OCI-LY1 (cell line): Measurements from ENCODE around the gene SNHG17.
"Not testable (repeated sequence)": the region's sequence is repeated elsewhere in the genome, so short reads cannot be mapped to it uniquely, and the experiment has no call there.

Experiments used
- H2AFZ ChIP-seq: fragments of 200-600 bp; sonication (generic), shearing (Covaris generic); 2 replicates; pipeline ENCODE4 v1.6.0; 2014; ENCODE audit warnings: antibody characterized with exemption, mild to moderate bottlenecking, low read length
- H3F3A ChIP-seq: fragments of 200-600 bp; sonication (generic), shearing (Covaris generic); 2 replicates; pipeline ENCODE4 v1.6.0; 2014; ENCODE audit warnings: mild to moderate bottlenecking, antibody characterized with exemption, low read length, moderate library complexity; ENCODE audit not compliant: insufficient read depth
- H3K27ac ChIP-seq: fragments of 200-600 bp; sonication (generic); 2 replicates; pipeline ENCODE4 v1.5.1; 2014; ENCODE audit warnings: low read length, mixed run types, mild to moderate bottlenecking, low read depth; ENCODE audit not compliant: poor library complexity, severe bottlenecking
- H3K27me3 ChIP-seq: fragments of 200-600 bp; sonication (generic); 2 replicates; pipeline ENCODE4 v1.6.0; 2014; ENCODE audit warnings: antibody characterized with exemption, mild to moderate bottlenecking, low read length, moderate library complexity; ENCODE audit not compliant: insufficient read depth
- H3K36me3 ChIP-seq: fragments of 200-600 bp; sonication (generic); 2 replicates; pipeline ENCODE4 v1.6.1; 2014; ENCODE audit warnings: mild to moderate bottlenecking, antibody characterized with exemption, low read length, moderate library complexity, mixed read lengths; ENCODE audit not compliant: insufficient read depth
- H3K4me1 ChIP-seq: fragments of 200-600 bp; sonication (generic); 2 replicates; pipeline ENCODE4 v1.5.1; 2014; ENCODE audit warnings: mild to moderate bottlenecking, low read length, moderate library complexity; ENCODE audit not compliant: insufficient read depth, severe bottlenecking
- H3K4me2 ChIP-seq: fragments of 200-600 bp; sonication (generic), shearing (Covaris generic); 2 replicates; pipeline ENCODE4 v1.6.1; 2014; ENCODE audit warnings: low read length
- H3K4me3 ChIP-seq: fragments of 200-600 bp; sonication (generic); 2 replicates; pipeline ENCODE4 v1.5.1; 2014; ENCODE audit warnings: low read length, low read depth, mild to moderate bottlenecking, mixed read lengths; ENCODE audit not compliant: poor library complexity, severe bottlenecking
- H3K79me2 ChIP-seq: fragments of 200-600 bp; shearing (Covaris generic); 2 replicates; pipeline ENCODE4 v1.6.1; 2016; ENCODE audit warnings: mixed run types, low read length, mixed read lengths; ENCODE audit not compliant: insufficient read depth
- H3K9ac ChIP-seq: fragments of 200-600 bp; sonication (generic), shearing (Covaris generic); 2 replicates; pipeline ENCODE4 v1.6.1; 2014; ENCODE audit warnings: mild to moderate bottlenecking, low read length, mixed read lengths
- H3K9me2 ChIP-seq: fragments of 200-600 bp; sonication (generic), shearing (Covaris generic); 2 replicates; pipeline ENCODE4 v1.6.1; 2014; ENCODE audit warnings: low read depth, mild to moderate bottlenecking, low read length, mixed read lengths
- H3K9me3 ChIP-seq: fragments of 200-600 bp; shearing (Covaris generic); 2 replicates; pipeline ENCODE4 v1.6.1; 2014; ENCODE audit warnings: low read length, mixed read lengths
- H4K20me1 ChIP-seq: fragments of 200-600 bp; sonication (generic), shearing (Covaris generic); 2 replicates; pipeline ENCODE4 v1.6.0; 2016; ENCODE audit warnings: mild to moderate bottlenecking, low read length; ENCODE audit not compliant: insufficient read depth
- EZH2 ChIP-seq: fragments of 200-600 bp; sonication (generic), shearing (Covaris generic); IDR thresholded peaks from 2 replicates; pipeline ENCODE4 v1.8.0; 2017; ENCODE audit warnings: borderline replicate concordance, mixed run types, mild to moderate bottlenecking, antibody characterized with exemption, low read length, moderate library complexity, mixed read lengths
- TF ChIP-seq, protein P1 (sequence below): fragments of 200-600 bp; sonication (generic), shearing (Covaris generic); IDR thresholded peaks from 2 replicates; pipeline ENCODE4 v1.5.1; 2017; ENCODE audit warnings: mild to moderate bottlenecking, antibody characterized with exemption, low read length, moderate library complexity, mixed read lengths

The SNHG17 gene

GRCh38 chr20:38418509-38419204 lies 16.5 kb downstream of the SNHG17 start:
- H3K79me2 ChIP-seq = no peaks in the 10 kb centered on the region
- H3K27ac ChIP-seq = no peak overlapping the region
- peaks cover 94% of the 10 kb centered on the region for H3K36me3 ChIP-seq

DNA sequence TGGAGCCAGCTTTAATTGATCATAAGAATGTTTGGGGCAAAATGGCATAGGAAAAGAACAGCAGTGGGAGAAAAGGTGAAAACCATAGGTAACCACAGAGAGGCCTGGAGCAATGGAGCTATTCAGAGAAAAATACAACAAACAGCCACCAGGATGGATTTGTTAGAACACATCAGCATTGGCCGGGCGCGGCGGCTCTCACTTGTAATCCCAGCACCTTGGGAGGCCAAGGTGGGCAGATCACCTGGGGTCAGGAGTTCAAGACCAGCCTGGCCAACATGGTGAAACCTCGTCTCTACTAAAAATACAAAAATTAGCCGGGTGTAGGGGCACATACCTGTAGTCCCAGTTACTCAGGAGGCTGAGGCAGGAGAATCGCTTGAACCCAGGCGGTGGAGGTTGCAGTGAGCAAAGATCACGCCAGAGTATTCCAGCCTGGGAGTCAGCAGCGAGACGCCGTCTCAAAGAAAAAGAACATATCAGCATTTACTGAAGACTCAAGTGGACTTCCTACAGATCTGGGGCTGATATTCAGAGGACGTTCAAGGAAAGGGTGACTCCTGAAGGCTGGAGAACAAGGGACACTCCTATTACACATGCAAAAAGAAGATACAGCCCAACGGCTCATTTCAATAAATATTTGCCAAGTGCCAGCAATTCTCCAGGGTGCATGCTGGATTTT lies 20.2 kb downstream of the SNHG17 start:
- Histone ChIP-seq H3K4me1 (no peaks in the 10 kb centered on the region), H3F3A (no peaks in the 10 kb centered on the region), H3K27me3 (no peaks in the 10 kb centered on the region), H3K4me3 (no peak overlapping the region), H3K4me2 (no peak overlapping the region), H3K27ac (no peak overlapping the region), H3K9ac (no peak overlapping the region), H3K9me3 (no peaks in the 10 kb centered on the region), H2AFZ (no peak overlapping the region), H3K36me3 (peaks cover 87% of the 10 kb centered on the region), H3K79me2 (no peaks in the 10 kb centered on the region), H3K9me2 (no peaks in the 10 kb centered on the region), H4K20me1 (no peaks in the 10 kb centered on the region)
- TF ChIP-seq, protein P1, sequence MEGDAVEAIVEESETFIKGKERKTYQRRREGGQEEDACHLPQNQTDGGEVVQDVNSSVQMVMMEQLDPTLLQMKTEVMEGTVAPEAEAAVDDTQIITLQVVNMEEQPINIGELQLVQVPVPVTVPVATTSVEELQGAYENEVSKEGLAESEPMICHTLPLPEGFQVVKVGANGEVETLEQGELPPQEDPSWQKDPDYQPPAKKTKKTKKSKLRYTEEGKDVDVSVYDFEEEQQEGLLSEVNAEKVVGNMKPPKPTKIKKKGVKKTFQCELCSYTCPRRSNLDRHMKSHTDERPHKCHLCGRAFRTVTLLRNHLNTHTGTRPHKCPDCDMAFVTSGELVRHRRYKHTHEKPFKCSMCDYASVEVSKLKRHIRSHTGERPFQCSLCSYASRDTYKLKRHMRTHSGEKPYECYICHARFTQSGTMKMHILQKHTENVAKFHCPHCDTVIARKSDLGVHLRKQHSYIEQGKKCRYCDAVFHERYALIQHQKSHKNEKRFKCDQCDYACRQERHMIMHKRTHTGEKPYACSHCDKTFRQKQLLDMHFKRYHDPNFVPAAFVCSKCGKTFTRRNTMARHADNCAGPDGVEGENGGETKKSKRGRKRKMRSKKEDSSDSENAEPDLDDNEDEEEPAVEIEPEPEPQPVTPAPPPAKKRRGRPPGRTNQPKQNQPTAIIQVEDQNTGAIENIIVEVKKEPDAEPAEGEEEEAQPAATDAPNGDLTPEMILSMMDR = no peak
- no peak for TF ChIP-seq EZH2

More at GRCh38 chr20:38418509-38419204, 16.5 kb downstream of the SNHG17 start:
- Histone ChIP-seq H3K27me3 (no peaks in the 10 kb centered on the region), H3F3A (no peaks in the 10 kb centered on the region), H3K9me2 (no peaks in the 10 kb centered on the region), H3K9me3 (no peaks in the 10 kb centered on the region), H3K4me1 (no peaks in the 10 kb centered on the region), H3K9ac (no peak overlapping the region), H3K4me3 (no peak overlapping the region), H4K20me1 (0 out of 2 replicates have a peak, but pooled peaks cover 4% of the 10 kb centered on the region), H3K4me2 (no peak overlapping the region), H2AFZ (no peak overlapping the region)
- no peak for TF ChIP-seq EZH2
- TF ChIP-seq, protein P1 = no peak

DNA sequence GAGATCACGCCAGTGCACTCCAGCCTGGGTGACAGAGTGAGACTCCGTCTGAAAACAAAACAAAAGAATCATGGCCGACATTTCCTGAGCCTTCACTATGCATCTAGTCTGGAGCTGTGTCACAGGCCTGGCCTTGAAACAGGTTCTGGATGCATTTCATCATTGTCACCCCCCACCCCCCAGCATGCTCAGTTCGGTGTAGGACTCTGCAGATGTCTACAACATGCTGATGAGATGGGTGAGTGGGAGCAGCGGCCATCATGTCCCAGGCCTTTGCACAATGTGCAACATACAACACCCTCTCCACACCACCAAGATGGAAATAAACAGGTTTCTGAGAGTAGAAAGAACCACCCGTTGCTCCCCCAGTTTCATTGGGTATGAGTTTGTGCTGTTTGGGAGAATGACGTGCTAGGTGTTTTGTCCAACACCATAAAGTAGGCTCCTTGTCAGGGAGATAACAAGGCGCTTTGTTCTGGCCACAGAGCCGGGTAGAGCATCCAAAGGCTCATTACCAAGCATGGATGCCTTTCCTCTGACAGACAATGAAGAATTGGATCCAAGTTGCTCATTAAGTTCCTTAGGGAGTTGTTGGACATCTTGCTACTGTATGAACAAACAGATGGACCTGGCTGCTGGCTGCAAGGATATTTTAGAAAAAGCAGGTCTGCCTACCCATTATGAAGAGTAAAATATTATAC lies 22.1 kb downstream of the SNHG17 start:
- Histone ChIP-seq H3K27me3 (no peaks in the 10 kb centered on the region), H3K9me2 (no peaks in the 10 kb centered on the region), H3K9ac (no peak overlapping the region), H3F3A (no peaks in the 10 kb centered on the region), H3K4me2 (no peak overlapping the region), H3K27ac (no peak overlapping the region), H2AFZ (no peak overlapping the region), H3K4me3 (no peak overlapping the region), H3K9me3 (no peaks in the 10 kb centered on the region), H3K36me3 (peaks cover 79% of the 10 kb centered on the region), H3K4me1 (no peaks in the 10 kb centered on the region), H3K79me2 (no peaks in the 10 kb centered on the region), H4K20me1 (no peaks in the 10 kb centered on the region)
- TF ChIP-seq, protein P1 = no peak
- no peak for TF ChIP-seq EZH2

DNA sequence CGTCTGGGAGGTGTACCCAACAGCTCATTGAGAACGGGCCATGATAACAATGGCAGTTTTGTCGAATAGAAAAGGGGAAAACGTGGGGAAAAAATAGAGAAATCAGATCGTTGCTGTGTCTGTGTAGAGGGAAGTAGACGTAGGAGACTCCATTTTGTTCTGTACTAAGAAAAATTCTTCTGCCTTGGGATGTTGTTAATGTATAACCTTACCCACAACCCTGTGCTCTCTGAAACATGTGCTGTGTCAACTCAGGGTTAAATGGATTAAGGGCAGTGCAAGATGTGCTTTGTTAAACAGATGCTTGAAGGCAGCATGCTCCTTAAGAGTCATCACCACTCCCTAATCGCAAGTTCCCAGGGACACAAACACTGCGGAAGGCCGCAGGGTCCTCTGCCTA lies 27.3 kb downstream of the SNHG17 start:
- not testable (repeated sequence) for H2AFZ ChIP-seq, H3K27ac ChIP-seq, H3K4me1 ChIP-seq, H3K4me2 ChIP-seq, H4K20me1 ChIP-seq, H3F3A ChIP-seq, H3K27me3 ChIP-seq, H3K79me2 ChIP-seq, H3K9ac ChIP-seq, H3K9me3 ChIP-seq, H3K4me3 ChIP-seq, H3K9me2 ChIP-seq
- peaks cover 32% of the 10 kb centered on the region for H3K36me3 ChIP-seq
